ENCODE measurements around the gene PMP22. TPM values are rescaled to one million over a fixed set of nuclear protein-coding genes. Genes with fewer than 3 reads are reported as not detected.

PMP22 gene
- total and polyA plus RNA-seq, 5 donors from 2014 or later, result not detected

DNA sequence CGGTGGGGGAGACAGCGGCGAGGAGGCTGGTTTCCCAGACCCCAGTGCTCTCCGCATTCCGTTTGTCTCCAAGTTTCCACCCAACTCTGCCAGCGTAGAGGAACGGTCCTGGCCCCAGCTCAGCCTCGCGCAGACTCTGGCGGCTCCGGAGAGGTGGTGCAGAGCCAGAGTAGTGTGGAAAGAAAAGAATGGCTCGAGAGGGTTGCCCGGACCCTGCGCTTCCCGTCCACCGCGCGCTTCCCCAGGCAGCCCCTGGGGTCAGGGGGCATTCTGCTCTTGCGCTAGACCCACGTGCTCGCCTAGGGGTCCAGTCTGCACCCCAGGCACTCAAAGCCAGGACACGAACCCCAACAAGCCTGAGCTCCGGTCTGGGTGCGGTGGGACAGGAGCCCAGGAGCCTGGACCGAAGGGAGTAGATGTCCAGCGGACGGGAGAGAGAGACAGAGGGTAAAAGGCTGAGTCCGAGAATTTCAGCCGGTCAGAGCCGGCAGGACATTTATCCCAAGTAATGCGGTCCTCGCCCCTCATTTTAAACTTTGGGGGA is 3.8 kb downstream of the PMP22 start:
- Mint-ChIP-seq H3K27ac (no peak overlapping the region), H3K27me3 (peaks cover 98% of the 10 kb centered on the region), H3K36me3 (no peaks in the 10 kb centered on the region), H3K4me3 (peak overlapping the region in 2 of 4 donors; percentile 47 to 61), H3K9me3 (peaks cover 0 to 2% (median 0%) of the 10 kb centered on the region in 7 donors), H3K4me1 (peaks cover 0 to 24% (median 16%) of the 10 kb centered on the region in 4 donors)
- Histone ChIP-seq H3K4me1 (ENCODE audit: control insufficient read depth, insufficient read depth, low read length, poor library complexity, severe bottlenecking) (peaks cover 18% of the 10 kb centered on the region), H3K27ac (ENCODE audit: insufficient read depth, low read length, poor library complexity, severe bottlenecking) (no peak overlapping the region), H3K9me3 (ENCODE audit: control insufficient read depth in 2 of 2, low read length in 2 of 2) (no peaks in the 10 kb centered on the region), H3K27me3 (ENCODE audit: control insufficient read depth, insufficient read depth, low read length) (peaks cover 37% of the 10 kb centered on the region), H3K36me3 (ENCODE audit: control insufficient read depth, insufficient read depth, low read length) (no peaks in the 10 kb centered on the region), H3K4me3 (ENCODE audit: low read depth, low read length) (no peak overlapping the region)
- ATAC-seq (ENCODE audit: low read depth in 2 of 2), result no peak
- no peak for DNase-seq

- ATAC-seq (ENCODE audit: low read depth in 2 of 2) (peak; percentile 62 to 65), DNase-seq (peak; percentile 8 to 48 (median 26))
- peak overlapping the region; percentile 54 to 86 (median 74) for H3K4me3 Mint-ChIP-seq
- no peak overlapping the region for H3K27ac Mint-ChIP-seq
- peaks cover 36% of the 10 kb centered on the region for H3K27me3 ChIP-seq (ENCODE audit: control insufficient read depth, insufficient read depth, low read length)
- no peaks in the 10 kb centered on the region for H3K9me3 ChIP-seq (ENCODE audit: control insufficient read depth in 2 of 2, low read length in 2 of 2)
- H3K27ac ChIP-seq (ENCODE audit: insufficient read depth, low read length, poor library complexity, severe bottlenecking), result no peak overlapping the region
- no peaks in the 10 kb centered on the region for H3K36me3 ChIP-seq (ENCODE audit: control insufficient read depth, insufficient read depth, low read length)
- H3K36me3 Mint-ChIP-seq, result no peaks in the 10 kb centered on the region
- peaks cover 97% of the 10 kb centered on the region for H3K27me3 Mint-ChIP-seq
- no peak overlapping the region for H3K4me3 ChIP-seq (ENCODE audit: low read depth, low read length)
- peaks cover 0 to 24% (median 16%) of the 10 kb centered on the region in 4 donors for H3K4me1 Mint-ChIP-seq
- H3K4me1 ChIP-seq (ENCODE audit: control insufficient read depth, insufficient read depth, low read length, poor library complexity, severe bottlenecking), result peaks cover 18% of the 10 kb centered on the region
- H3K9me3 Mint-ChIP-seq, result peaks cover 0 to 2% (median 0%) of the 10 kb centered on the region in 7 donors
Observed at GRCh38 chr17:15260376-15261257, 4.5 kb downstream of the PMP22 start.

GRCh38 chr17:15257796-15258512 is 7.2 kb downstream of the PMP22 start:
- Mint-ChIP-seq H3K27me3 (peaks cover 72% of the 10 kb centered on the region), H3K4me3 (no peak overlapping the region), H3K36me3 (no peaks in the 10 kb centered on the region), H3K4me1 (peaks cover 0 to 24% (median 16%) of the 10 kb centered on the region in 4 donors), H3K9me3 (peaks cover 0 to 2% (median 0%) of the 10 kb centered on the region in 7 donors), H3K27ac (no peak overlapping the region)
- peaks cover 18% of the 10 kb centered on the region for H3K4me1 ChIP-seq (ENCODE audit: control insufficient read depth, insufficient read depth, low read length, poor library complexity, severe bottlenecking)
- no peaks in the 10 kb centered on the region for H3K9me3 ChIP-seq (ENCODE audit: control insufficient read depth in 2 of 2, low read length in 2 of 2)
- DNase-seq, result no peak
- no peak overlapping the region for H3K4me3 ChIP-seq (ENCODE audit: low read depth, low read length)
- H3K36me3 ChIP-seq (ENCODE audit: control insufficient read depth, insufficient read depth, low read length), result no peaks in the 10 kb centered on the region
- H3K27ac ChIP-seq (ENCODE audit: insufficient read depth, low read length, poor library complexity, severe bottlenecking), result no peak overlapping the region
- ATAC-seq (ENCODE audit: low read depth in 2 of 2), result no peak
- H3K27me3 ChIP-seq (ENCODE audit: control insufficient read depth, insufficient read depth, low read length), result peaks cover 29% of the 10 kb centered on the region

DNA sequence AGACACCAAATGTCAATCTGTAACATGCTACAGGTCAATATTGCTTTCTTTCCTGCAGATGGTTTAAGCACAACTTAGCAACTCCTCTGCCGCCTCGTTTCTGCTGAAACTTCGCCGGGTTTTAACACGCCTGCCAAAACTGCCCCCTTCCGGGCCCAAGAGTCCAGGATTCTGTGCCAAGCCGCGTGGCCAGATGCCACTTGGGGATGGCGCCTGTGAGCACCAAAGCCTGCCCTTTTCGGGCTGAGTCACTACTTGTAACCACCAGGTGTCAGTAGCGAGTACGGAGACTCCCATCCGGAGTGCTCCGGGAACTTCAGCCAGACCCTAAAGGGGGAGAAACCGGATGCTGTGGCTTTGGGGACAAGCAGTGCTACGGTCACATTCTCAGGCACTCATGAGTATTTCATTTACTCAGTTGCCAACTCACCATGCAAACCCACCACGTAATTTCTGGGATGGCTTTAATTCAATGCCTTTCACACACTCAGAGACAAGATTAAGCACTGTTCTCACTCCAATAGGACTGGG is 7.8 kb downstream of the PMP22 start:
- no peaks in the 10 kb centered on the region for H3K36me3 ChIP-seq (ENCODE audit: control insufficient read depth, insufficient read depth, low read length)
- H3K4me3 ChIP-seq (ENCODE audit: low read depth, low read length), result no peak overlapping the region
- peaks cover 29% of the 10 kb centered on the region for H3K27me3 ChIP-seq (ENCODE audit: control insufficient read depth, insufficient read depth, low read length)
- Mint-ChIP-seq H3K27ac (no peak overlapping the region), H3K27me3 (peaks cover 70% of the 10 kb centered on the region), H3K36me3 (no peaks in the 10 kb centered on the region), H3K9me3 (peaks cover 0 to 2% (median 0%) of the 10 kb centered on the region in 7 donors), H3K4me3 (peak overlapping the region in 1 of 4 donors; percentile 76), H3K4me1 (peaks cover 0 to 23% (median 16%) of the 10 kb centered on the region in 4 donors)
- H3K27ac ChIP-seq (ENCODE audit: insufficient read depth, low read length, poor library complexity, severe bottlenecking), result no peak overlapping the region
- no peaks in the 10 kb centered on the region for H3K9me3 ChIP-seq (ENCODE audit: control insufficient read depth in 2 of 2, low read length in 2 of 2)
- ATAC-seq (ENCODE audit: low read depth in 2 of 2), result peak; percentile 45 to 55
- DNase-seq, result peak; percentile 34 to 61 (median 53)
- H3K4me1 ChIP-seq (ENCODE audit: control insufficient read depth, insufficient read depth, low read length, poor library complexity, severe bottlenecking), result peaks cover 18% of the 10 kb centered on the region

GRCh38 chr17:15256689-15257088 is 8.4 kb downstream of the PMP22 start:
- peaks cover 0 to 17% (median 13%) of the 10 kb centered on the region in 4 donors for H3K4me1 Mint-ChIP-seq
- H3K27ac ChIP-seq (ENCODE audit: insufficient read depth, low read length, poor library complexity, severe bottlenecking), result no peak overlapping the region
- H3K27me3 Mint-ChIP-seq, result peaks cover 69% of the 10 kb centered on the region
- peaks cover 18% of the 10 kb centered on the region for H3K4me1 ChIP-seq (ENCODE audit: control insufficient read depth, insufficient read depth, low read length, poor library complexity, severe bottlenecking)
- DNase-seq (no peak), ATAC-seq (ENCODE audit: low read depth in 2 of 2) (no peak)
- H3K9me3 Mint-ChIP-seq, result peaks cover 0 to 2% (median 0%) of the 10 kb centered on the region in 7 donors
- no peak overlapping the region for H3K4me3 ChIP-seq (ENCODE audit: low read depth, low read length)
- no peak overlapping the region for H3K27ac Mint-ChIP-seq
- peaks cover 29% of the 10 kb centered on the region for H3K27me3 ChIP-seq (ENCODE audit: control insufficient read depth, insufficient read depth, low read length)
- H3K36me3 ChIP-seq (ENCODE audit: control insufficient read depth, insufficient read depth, low read length), result no peaks in the 10 kb centered on the region
- H3K4me3 Mint-ChIP-seq, result no peak overlapping the region
- H3K36me3 Mint-ChIP-seq, result no peaks in the 10 kb centered on the region
- no peaks in the 10 kb centered on the region for H3K9me3 ChIP-seq (ENCODE audit: control insufficient read depth in 2 of 2, low read length in 2 of 2)

DNA sequence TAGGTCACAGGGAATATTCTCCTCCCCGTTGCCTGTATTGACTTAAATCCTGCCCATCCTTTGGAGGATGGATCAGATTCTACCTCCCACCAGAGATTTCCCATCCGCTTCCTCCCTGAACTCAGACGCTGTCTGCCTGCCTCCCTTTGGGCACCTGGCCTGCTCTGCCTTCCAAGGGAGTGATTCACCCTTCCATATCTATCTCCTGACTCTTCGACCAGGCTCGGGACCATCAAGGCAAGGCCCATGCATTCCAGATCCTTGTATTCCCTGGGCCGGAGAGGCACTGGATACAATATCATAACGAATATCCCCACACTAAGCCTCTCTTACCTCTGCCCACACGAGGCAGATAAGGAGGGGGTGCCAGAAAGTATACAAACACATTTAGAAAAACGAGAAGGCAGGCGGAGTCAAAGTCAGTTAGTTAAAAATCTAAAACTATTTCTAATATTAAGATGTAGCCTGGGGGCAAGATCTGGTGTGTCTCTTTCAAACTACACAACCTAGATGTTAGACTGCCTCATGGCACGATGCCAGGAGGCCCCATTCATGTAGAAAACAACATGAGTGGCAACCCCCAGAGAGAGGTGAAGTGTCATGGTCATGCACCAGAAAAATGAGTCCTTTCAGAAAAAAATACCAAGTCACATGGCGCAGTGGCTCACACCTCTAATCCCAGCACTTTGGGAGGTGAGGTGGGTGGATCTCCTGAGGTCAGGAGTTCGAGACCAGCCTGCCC is 9.2 kb downstream of the PMP22 start:
- H3K4me1 Mint-ChIP-seq, result peaks cover 0 to 16% (median 11%) of the 10 kb centered on the region in 4 donors
- peaks cover 0 to 2% (median 0%) of the 10 kb centered on the region in 7 donors for H3K9me3 Mint-ChIP-seq
- DNase-seq, result no peak
- no peaks in the 10 kb centered on the region for H3K36me3 Mint-ChIP-seq
- H3K9me3 ChIP-seq (ENCODE audit: control insufficient read depth in 2 of 2, low read length in 2 of 2), result no peaks in the 10 kb centered on the region
- no peak overlapping the region for H3K27ac ChIP-seq (ENCODE audit: insufficient read depth, low read length, poor library complexity, severe bottlenecking)
- H3K36me3 ChIP-seq (ENCODE audit: control insufficient read depth, insufficient read depth, low read length), result no peaks in the 10 kb centered on the region
- peaks cover 14% of the 10 kb centered on the region for H3K4me1 ChIP-seq (ENCODE audit: control insufficient read depth, insufficient read depth, low read length, poor library complexity, severe bottlenecking)
- ATAC-seq (ENCODE audit: low read depth in 2 of 2), result no peak
- H3K27me3 Mint-ChIP-seq, result peaks cover 60% of the 10 kb centered on the region
- H3K4me3 ChIP-seq (ENCODE audit: low read depth, low read length), result no peak overlapping the region
- peaks cover 26% of the 10 kb centered on the region for H3K27me3 ChIP-seq (ENCODE audit: control insufficient read depth, insufficient read depth, low read length)
- H3K27ac Mint-ChIP-seq, result no peak overlapping the region
- no peak overlapping the region for H3K4me3 Mint-ChIP-seq
